Measurements from ENCODE around the gene IRF3.

DNA sequence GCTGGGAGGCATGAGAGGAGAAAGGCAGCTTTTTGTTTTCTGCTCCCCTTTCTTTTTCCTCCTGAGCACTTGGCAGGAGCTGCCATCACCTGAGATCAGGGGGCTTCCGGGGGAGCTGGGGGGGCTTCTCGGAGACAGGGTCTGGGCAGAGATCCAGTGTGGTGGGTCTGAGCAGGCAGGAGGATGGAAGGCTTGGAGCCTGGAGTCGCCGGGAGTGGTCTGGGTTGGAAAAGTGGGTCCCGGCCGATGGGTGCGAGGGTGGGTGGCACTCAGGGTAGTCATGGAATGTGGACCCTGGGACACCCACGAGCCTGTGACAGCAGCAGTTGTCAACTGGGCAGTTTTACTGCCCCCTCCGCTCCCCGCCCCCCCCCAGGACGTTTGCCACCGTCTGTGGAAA lies 21.5 kb upstream of the IRF3 start:
- TF ChIP-seq CTCF (IDR thresholded peaks at IDR 0.05; ENCODE audit: insufficient read depth, low read length, poor library complexity, severe bottlenecking) (no peak), EZH2phosphoT487 (conservative IDR thresholded peaks at IDR 0.05; ENCODE audit: low read length) (no peak)
